Hepatocyte (in vitro differentiated cells): ENCODE data around the gene SHLD2.
"Not testable (repeated sequence)": the region's sequence is repeated elsewhere in the genome, so short reads cannot be mapped to it uniquely, and the experiment has no call there.

Experiments
- EZH2 ChIP-seq: fragments of 200-600 bp; sonication (generic); IDR thresholded peaks from 2 replicates; pipeline ENCODE4 v1.6.1; 2016; ENCODE audit warnings: antibody characterized with exemption, mild to moderate bottlenecking, borderline replicate concordance
- EZH2phosphoT487 ChIP-seq: fragments of 200-600 bp; sonication (generic); IDR thresholded peaks from one replicate; pipeline ENCODE4 v1.6.1; 2018; ENCODE audit warnings: antibody characterized with exemption, mild to moderate bottlenecking, low read depth, moderate library complexity; ENCODE audit not compliant: unreplicated experiment, severe bottlenecking
- TF ChIP-seq, protein P1 (sequence below): fragments of 200-600 bp; sonication (generic); IDR thresholded peaks from 2 replicates; pipeline ENCODE4 v1.5.1; 2016; ENCODE audit warnings: antibody characterized with exemption, mild to moderate bottlenecking; ENCODE audit not compliant: poor library complexity

DNA sequence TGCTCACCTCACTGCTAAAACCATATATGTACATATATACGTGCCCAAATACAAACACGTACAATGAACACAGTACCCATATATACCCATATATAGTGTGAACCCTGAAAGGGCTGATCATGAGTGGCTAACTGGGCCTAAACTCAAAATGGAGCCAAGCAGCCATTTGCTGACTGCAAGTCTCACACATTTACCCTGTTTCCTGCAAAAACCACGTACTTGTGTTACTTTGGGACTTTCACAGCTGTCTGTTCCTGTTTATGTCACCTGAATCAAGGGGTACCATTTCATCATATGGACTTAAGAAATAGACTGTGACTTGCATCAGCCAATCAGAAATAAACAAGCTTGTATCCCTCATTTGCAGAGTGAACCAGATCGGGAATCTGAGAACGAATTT, 124.4 kb downstream of the SHLD2 start:
- TF ChIP-seq, protein P1, sequence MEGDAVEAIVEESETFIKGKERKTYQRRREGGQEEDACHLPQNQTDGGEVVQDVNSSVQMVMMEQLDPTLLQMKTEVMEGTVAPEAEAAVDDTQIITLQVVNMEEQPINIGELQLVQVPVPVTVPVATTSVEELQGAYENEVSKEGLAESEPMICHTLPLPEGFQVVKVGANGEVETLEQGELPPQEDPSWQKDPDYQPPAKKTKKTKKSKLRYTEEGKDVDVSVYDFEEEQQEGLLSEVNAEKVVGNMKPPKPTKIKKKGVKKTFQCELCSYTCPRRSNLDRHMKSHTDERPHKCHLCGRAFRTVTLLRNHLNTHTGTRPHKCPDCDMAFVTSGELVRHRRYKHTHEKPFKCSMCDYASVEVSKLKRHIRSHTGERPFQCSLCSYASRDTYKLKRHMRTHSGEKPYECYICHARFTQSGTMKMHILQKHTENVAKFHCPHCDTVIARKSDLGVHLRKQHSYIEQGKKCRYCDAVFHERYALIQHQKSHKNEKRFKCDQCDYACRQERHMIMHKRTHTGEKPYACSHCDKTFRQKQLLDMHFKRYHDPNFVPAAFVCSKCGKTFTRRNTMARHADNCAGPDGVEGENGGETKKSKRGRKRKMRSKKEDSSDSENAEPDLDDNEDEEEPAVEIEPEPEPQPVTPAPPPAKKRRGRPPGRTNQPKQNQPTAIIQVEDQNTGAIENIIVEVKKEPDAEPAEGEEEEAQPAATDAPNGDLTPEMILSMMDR: not testable (repeated sequence)
- TF ChIP-seq EZH2phosphoT487, EZH2: not testable (repeated sequence)
